ENCODE measurements around the gene ATAD3A.

ATAD3A gene

GRCh38 chr1:1538989-1539309, 27.0 kb downstream of the ATAD3A start:
- TF ChIP-seq, protein P1, sequence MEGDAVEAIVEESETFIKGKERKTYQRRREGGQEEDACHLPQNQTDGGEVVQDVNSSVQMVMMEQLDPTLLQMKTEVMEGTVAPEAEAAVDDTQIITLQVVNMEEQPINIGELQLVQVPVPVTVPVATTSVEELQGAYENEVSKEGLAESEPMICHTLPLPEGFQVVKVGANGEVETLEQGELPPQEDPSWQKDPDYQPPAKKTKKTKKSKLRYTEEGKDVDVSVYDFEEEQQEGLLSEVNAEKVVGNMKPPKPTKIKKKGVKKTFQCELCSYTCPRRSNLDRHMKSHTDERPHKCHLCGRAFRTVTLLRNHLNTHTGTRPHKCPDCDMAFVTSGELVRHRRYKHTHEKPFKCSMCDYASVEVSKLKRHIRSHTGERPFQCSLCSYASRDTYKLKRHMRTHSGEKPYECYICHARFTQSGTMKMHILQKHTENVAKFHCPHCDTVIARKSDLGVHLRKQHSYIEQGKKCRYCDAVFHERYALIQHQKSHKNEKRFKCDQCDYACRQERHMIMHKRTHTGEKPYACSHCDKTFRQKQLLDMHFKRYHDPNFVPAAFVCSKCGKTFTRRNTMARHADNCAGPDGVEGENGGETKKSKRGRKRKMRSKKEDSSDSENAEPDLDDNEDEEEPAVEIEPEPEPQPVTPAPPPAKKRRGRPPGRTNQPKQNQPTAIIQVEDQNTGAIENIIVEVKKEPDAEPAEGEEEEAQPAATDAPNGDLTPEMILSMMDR (IDR thresholded peaks at IDR 0.05; ENCODE audit: extremely low read depth, missing control alignments) = no peak
- DNase-seq (ENCODE audit: low spot score) = peak; percentile 22

DNA sequence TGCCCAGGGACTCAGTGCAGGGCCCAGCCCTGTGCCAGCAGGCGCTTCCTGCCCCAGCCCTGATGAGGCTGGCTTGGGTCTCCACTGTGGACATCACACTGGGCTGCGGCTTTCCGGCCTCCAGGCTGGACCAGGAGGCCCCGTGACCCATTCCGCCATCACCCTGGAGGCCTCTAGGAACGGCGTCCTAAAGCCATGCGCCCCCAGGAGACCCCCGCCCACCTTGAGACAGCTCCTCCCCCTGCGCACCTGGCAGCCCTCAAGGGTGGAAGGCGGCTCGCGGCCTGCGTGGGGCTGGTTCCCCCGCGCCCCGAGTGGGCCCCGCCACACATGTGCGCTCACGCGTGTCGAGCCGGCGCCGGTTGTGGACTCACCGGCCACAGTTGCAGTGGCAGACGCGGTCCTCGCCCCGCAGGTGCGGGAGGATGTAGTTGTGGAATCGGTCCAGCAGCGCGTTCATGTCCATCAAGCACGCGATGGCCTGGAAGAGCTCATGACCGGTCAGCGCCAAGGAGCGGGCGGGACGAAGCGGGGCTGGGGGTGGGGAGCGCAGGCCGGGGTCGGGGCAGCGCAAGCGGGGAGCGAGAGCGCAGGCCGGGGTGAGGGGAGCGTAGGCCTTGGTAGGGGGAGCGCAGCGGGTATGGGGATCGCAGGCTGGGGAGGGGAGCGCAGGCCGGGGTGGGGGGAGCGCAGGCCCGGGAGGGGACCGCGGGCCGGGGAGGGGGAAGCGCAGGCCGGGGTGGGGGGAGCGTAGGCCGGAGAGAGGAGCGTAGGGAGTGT, 27.5 kb downstream of the ATAD3A start:
- TF ChIP-seq, protein P1 (IDR thresholded peaks at IDR 0.05; ENCODE audit: extremely low read depth, missing control alignments) = no peak
- DNase-seq (ENCODE audit: low spot score) = peak; percentile 57

DNA sequence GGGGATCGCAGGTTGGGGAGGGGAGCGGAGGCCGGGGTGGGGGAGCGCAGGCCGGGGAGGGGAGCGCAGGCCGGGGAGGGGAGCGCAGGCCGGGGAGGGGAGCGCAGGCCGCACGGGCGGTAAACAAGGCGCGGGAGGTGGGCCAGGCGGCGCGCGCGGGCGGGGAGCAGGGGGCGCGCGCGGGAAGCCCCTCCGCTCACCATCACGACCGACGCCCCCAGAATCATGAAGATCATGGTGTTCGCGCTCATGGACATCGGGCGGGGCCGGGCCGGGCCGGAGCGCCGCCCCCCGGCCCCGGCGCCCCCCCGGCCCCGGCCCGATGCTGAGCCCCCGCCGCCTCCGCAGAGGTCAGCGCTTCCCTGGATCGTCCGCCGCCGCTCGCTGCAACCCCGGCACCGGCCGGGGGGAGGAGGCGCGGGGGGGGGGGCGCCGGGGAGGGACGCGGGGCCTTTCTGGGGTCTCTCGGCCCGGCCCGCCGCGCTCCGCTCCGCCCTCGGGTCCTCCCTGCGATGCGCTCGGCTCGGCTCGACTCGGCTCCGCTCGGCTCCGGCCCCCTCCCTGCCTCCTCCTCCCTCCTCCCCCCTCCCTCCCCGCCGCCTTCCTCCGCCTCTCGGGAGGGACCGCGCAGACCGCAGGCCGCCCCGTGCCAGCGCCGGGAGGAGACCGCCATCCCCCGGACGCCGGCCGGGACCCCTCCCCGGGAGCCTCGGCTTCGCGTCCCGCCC, 28.3 kb downstream of the ATAD3A start, which contains the start of gene TMEM240:
Gene TMEM240, minus strand, starts transcription at position 535 of the 728 bp plus-strand sequence. Its CDS starts 278 bp downstream, at position 257.
- TF ChIP-seq, protein P1 (IDR thresholded peaks at IDR 0.05; ENCODE audit: extremely low read depth, missing control alignments) = no peak
- peak; percentile 85 for DNase-seq (ENCODE audit: low spot score)

DNA sequence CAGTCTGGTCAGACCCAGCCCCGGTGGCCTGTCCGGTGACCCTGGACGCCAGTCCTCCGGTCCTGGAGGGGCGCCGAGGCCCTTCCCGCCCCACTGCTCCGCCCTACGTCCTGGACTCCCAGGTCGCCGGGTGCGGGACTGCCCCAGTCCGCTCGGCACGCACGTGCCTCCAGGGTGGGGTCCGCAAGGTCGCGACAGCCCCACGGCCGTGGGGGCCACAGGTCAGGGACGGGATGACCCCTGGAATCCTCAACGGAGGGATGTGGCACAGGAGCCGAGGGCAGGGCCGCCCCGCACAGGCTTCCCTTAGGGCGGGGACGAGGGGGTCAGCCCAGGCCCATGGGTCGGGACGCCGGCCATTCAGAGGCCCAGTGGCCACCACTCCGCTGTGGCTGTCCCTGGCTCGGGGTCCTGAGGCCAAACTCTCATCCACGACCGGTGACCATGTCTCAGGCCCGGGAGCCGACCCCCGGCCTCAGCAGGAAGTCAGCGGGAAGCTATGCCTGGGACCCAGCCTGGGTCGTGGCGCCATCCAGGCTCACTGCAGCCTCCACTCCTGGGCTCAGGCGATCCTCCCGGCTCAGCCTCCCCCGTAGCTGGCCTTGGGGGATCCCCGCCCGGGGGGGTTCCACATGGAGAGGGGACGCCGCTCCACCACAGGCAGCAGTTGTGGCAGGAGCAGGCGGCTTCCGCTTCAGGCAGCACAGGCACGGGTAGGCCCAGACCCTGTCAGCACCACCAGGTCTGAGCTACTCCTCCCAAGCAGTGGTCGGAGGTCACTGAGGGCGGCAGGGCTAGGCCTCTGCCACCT, 29.1 kb downstream of the ATAD3A start:
- DNase-seq (ENCODE audit: low spot score) = peak; percentile 37
- TF ChIP-seq, protein P1 (IDR thresholded peaks at IDR 0.05; ENCODE audit: extremely low read depth, missing control alignments) = no peak

DNA sequence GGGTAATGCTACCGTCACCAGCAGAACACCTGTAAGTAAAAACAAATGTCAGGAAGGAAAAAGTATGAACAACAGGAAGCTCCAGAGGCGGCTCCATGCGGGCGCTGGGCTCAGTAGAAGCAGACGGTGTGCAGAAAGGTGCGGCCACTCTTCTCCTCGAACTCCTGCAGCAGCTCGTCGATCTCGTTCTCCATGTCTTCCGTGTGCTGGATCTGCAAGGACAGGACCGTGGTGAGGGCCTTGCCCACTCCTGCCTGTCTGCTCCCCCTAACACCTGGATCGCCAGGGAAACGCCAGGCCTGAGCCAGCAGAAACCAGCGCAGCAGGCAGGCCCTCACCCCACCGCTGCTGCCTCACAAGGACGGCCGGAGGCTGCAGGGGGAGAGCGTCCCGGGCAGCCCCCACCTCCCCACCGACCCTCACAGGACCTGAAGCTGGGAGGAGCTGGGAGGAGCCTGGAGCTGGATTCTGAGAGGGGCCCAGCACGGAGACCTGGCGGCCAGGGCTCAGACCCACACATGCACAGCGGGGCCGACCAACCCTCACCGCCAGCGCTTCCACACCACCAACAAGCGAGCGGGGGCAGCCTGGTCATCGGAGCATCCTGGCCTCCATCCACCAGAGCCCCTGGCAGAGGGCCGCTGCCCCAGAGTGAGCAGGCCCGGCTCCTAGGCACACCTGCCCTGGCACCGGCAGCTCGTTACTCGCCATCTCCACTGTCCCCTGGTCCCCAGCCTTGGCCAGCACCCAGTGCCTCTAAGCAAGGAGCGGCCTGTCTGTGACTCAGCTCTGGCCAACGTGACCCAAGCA, 30.2 kb downstream of the ATAD3A start:
- TF ChIP-seq, protein P1 (IDR thresholded peaks at IDR 0.05; ENCODE audit: extremely low read depth, missing control alignments) = no peak
- no peak for DNase-seq (ENCODE audit: low spot score)

DNA sequence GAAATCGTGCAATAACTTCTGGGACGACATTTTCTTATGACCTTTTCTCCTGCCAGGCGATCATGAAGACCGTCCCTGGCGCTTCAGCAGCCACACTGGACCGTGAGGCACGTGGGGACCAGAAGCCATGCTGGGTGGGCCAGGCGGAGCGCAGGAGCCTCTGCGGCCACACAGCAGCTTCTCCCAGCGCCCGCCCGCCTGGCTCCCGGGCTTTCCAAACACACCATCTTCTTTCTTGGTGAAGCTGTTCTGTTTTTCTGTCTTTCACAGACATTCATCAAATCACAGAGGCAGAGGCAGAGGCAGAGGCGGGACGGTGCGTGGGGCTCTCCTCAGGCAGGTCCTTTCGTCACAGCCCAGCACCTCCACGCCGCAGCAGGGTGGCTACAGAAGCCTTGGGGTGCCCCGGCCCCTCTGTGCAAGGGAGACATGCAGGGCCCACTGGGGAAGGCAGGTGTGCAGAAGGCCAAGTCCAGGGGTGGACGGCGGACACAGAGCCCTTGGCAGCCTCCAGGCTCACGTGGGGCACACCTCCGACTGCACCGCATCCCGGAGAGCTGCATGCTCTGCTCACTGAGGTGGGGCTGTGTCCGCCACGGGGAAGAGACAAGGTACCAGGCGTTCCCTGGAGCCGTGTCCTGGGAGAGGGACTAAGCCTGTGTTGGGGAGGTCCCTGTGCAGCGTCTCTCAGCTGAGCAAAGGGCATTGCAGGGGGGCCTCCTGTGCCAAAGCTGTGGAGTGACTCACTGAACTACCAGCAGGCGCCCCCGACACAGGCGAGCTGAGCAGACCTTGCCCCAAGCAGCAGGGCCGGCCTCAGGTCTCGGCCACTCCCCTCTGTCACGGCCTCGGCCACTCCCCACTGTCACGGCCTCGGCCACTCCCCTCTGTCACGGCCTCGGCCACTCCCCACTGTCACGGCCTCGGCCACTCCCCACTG, 31.1 kb downstream of the ATAD3A start:
- DNase-seq (ENCODE audit: low spot score) = no peak
- TF ChIP-seq, protein P1 (IDR thresholded peaks at IDR 0.05; ENCODE audit: extremely low read depth, missing control alignments) = no peak

Measured in GM20000 (cell line).